Gastrocnemius medialis (tissue), 4 donors: ENCODE data around the gene UBE2L3. TPM values are rescaled to one million over a fixed set of nuclear protein-coding genes. Genes with fewer than 3 reads are reported as not detected.

Experiments
- ATAC-seq, 2 donors: fragments of 150-250 bp; one replicate each; pipeline ENCODE4 v1.9.1; 2016
- DNase-seq, 2 donors: peaks; one replicate each; pipeline ENCODE4 v3.0.0-alpha.2; 2019
- H3K27ac ChIP-seq, 4 donors: fragments of 200-600 bp; sonication (generic); 1 replicate in 1 of 4; 2 replicates in 3 of 4; pipeline ENCODE4 v1.5.1; 2016 to 2018; ENCODE audit warnings: mild to moderate bottlenecking in 2 of 4, moderate library complexity in 1 of 4
- H3K27me3 ChIP-seq, 3 donors: fragments of 200-600 bp; sonication (generic) in 2 of 3; 1 replicate in 1 of 3; 2 replicates in 2 of 3; pipeline versions ENCODE4 v1.5.1 to v1.6.0; 2016 to 2019; ENCODE audit warnings: mild to moderate bottlenecking in 1 of 3, moderate library complexity in 1 of 3
- H3K36me3 ChIP-seq, 2 donors: fragments of 200-600 bp; sonication (generic) in 1 of 2; one replicate each; pipeline ENCODE4 v1.5.1; 2017 to 2018
- H3K4me1 ChIP-seq, 2 donors: fragments of 200-600 bp; sonication (generic) in 1 of 2; one replicate each; pipeline ENCODE4 v1.5.1; 2016 to 2017; ENCODE audit warnings: mild to moderate bottlenecking in 2 of 2
- H3K4me3 ChIP-seq, 4 donors: fragments of 200-600 bp; sonication (generic) in 3 of 4; 1 replicate in 1 of 4; 2 replicates in 3 of 4; pipeline ENCODE4 v1.5.1; 2016 to 2019; ENCODE audit warnings: mild to moderate bottlenecking in 2 of 4
- H3K9me3 ChIP-seq, 3 donors: fragments of 200-600 bp; sonication (generic) in 2 of 3; 1 replicate in 1 of 3; 2 replicates in 2 of 3; pipeline ENCODE4 v1.5.1; 2016 to 2019
- POLR2A ChIP-seq, 2 donors: fragments of 450-650 bp; IDR thresholded peaks; one replicate each; pipeline ENCODE4 v1.6.1; 2017; ENCODE audit warnings: antibody characterized with exemption in 2 of 2, mild to moderate bottlenecking in 2 of 2, moderate library complexity in 2 of 2
- in situ Hi-C, 4 donors: fragments of 200-750 bp; cut with MboI; loops; one replicate each; pipeline versions ENCODE4 v1.15.0 to v1.8.0; 2017; ENCODE audit warnings: low sequenced_read_pairs in 4 of 4
- intact Hi-C: fragments of 100-400 bp; cut with DNase I; formaldehyde crosslinking; loops from one replicate; pipeline ENCODE4 v1.15.1; 2023; ENCODE audit warnings: low total_unique reads
- total RNA-seq, 4 donors: library from RNA; depleted of rRNA; stranded (reverse); fragments of >200 nt; gene quantifications; one replicate each; pipeline versions ENCODE4 v1.1.0 to v1.2.3, GENCODE V29; 2016
- TF ChIP-seq, protein P1 (sequence below), 5 experiments: fragments of 450-650 bp in 3 of 5; fragments of 200-600 bp in 2 of 5; sonication (generic) in 2 of 5; IDR thresholded peaks in 4 of 5; conservative IDR thresholded peaks in 1 of 5; 1 replicate in 4 of 5; 2 replicates in 1 of 5; pipeline ENCODE4 v1.5.1; 2016 to 2019; ENCODE audit warnings: antibody characterized with exemption in 5 of 5, mild to moderate bottlenecking in 3 of 5, moderate library complexity in 3 of 5

Gene UBE2L3
- total RNA-seq, 4 donors from 2014 or later = 61.5 to 88.7 (median 70.5) TPM

- in situ Hi-C loops = no loop called here
- TF ChIP-seq, protein P1, sequence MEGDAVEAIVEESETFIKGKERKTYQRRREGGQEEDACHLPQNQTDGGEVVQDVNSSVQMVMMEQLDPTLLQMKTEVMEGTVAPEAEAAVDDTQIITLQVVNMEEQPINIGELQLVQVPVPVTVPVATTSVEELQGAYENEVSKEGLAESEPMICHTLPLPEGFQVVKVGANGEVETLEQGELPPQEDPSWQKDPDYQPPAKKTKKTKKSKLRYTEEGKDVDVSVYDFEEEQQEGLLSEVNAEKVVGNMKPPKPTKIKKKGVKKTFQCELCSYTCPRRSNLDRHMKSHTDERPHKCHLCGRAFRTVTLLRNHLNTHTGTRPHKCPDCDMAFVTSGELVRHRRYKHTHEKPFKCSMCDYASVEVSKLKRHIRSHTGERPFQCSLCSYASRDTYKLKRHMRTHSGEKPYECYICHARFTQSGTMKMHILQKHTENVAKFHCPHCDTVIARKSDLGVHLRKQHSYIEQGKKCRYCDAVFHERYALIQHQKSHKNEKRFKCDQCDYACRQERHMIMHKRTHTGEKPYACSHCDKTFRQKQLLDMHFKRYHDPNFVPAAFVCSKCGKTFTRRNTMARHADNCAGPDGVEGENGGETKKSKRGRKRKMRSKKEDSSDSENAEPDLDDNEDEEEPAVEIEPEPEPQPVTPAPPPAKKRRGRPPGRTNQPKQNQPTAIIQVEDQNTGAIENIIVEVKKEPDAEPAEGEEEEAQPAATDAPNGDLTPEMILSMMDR (IDR thresholded peaks at IDR 0.05 in 4 of 5, conservative IDR thresholded peaks at IDR 0.05 in 1 of 5) = no peak
- TF ChIP-seq POLR2A (IDR thresholded peaks at IDR 0.05) = no peak
- H3K9me3 ChIP-seq = no peaks in the 10 kb centered on the region
- H3K27ac ChIP-seq = peak overlapping the region in 1 of 4 donors; percentile 41
- H3K27me3 ChIP-seq = peaks cover 4 to 7% (median 6%) of the 10 kb centered on the region in 3 donors
- peak; percentile 94 to 95 for ATAC-seq
- intact Hi-C loops = no loop called here
- peak; percentile 75 to 78 for DNase-seq
- H3K4me1 ChIP-seq = peaks cover 0 to 17% of the 10 kb centered on the region in 2 donors
- peak overlapping the region; percentile 58 to 83 (median 66) for H3K4me3 ChIP-seq
- no peaks in the 10 kb centered on the region for H3K36me3 ChIP-seq
Observed at GRCh38 chr22:21652010-21652546, 84.6 kb downstream of the UBE2L3 start.

GRCh38 chr22:21652547-21653545 lies 85.3 kb downstream of the UBE2L3 start:
- Histone ChIP-seq H3K27me3 (peaks cover 9 to 13% (median 11%) of the 10 kb centered on the region in 3 donors), H3K4me3 (peak overlapping the region; percentile 58 to 83 (median 66)), H3K9me3 (no peaks in the 10 kb centered on the region), H3K4me1 (peaks cover 0 to 17% of the 10 kb centered on the region in 2 donors), H3K36me3 (no peaks in the 10 kb centered on the region), H3K27ac (peak overlapping the region in 1 of 4 donors; percentile 41)
- DNase-seq (no peak), ATAC-seq (no peak)
- intact Hi-C loops = no loop called here
- TF ChIP-seq, protein P1 (IDR thresholded peaks at IDR 0.05 in 4 of 5, conservative IDR thresholded peaks at IDR 0.05 in 1 of 5) = no peak
- no peak for TF ChIP-seq POLR2A (IDR thresholded peaks at IDR 0.05)
- in situ Hi-C loops = no loop called here

- Histone ChIP-seq H3K36me3 (no peaks in the 10 kb centered on the region), H3K4me3 (peak overlapping the region in 2 of 4 donors; percentile 51 to 56), H3K27me3 (peaks cover 13 to 16% (median 14%) of the 10 kb centered on the region in 3 donors), H3K4me1 (peaks cover 0 to 6% of the 10 kb centered on the region in 2 donors), H3K9me3 (no peaks in the 10 kb centered on the region), H3K27ac (no peak overlapping the region)
- TF ChIP-seq, protein P1 (IDR thresholded peaks at IDR 0.05 in 4 of 5, conservative IDR thresholded peaks at IDR 0.05 in 1 of 5) = no peak
- no peak for TF ChIP-seq POLR2A (IDR thresholded peaks at IDR 0.05)
- in situ Hi-C loops (no loop called here), intact Hi-C loops (no loop called here)
- ATAC-seq (no peak), DNase-seq (no peak)
Observed at GRCh38 chr22:21657020-21657359, 89.5 kb downstream of the UBE2L3 start.

GRCh38 chr22:21657360-21658032 lies 90.0 kb downstream of the UBE2L3 start:
- in situ Hi-C loops (no loop called here), intact Hi-C loops (no loop called here)
- TF ChIP-seq, protein P1 (IDR thresholded peaks at IDR 0.05 in 4 of 5, conservative IDR thresholded peaks at IDR 0.05 in 1 of 5) = no peak
- TF ChIP-seq POLR2A (IDR thresholded peaks at IDR 0.05) = no peak
- DNase-seq = peak; percentile 32 to 34
- H3K4me3 ChIP-seq = peak overlapping the region; percentile 51 to 62 (median 55)
- ATAC-seq = peak; percentile 62 to 69
- H3K27ac ChIP-seq = no peak overlapping the region
- H3K27me3 ChIP-seq = peaks cover 13 to 16% (median 14%) of the 10 kb centered on the region in 3 donors
- H3K36me3 ChIP-seq = no peaks in the 10 kb centered on the region
- peaks cover 0 to 3% of the 10 kb centered on the region in 2 donors for H3K4me1 ChIP-seq
- no peaks in the 10 kb centered on the region for H3K9me3 ChIP-seq
